Measurements from ENCODE around the gene MDM1.

DNA sequence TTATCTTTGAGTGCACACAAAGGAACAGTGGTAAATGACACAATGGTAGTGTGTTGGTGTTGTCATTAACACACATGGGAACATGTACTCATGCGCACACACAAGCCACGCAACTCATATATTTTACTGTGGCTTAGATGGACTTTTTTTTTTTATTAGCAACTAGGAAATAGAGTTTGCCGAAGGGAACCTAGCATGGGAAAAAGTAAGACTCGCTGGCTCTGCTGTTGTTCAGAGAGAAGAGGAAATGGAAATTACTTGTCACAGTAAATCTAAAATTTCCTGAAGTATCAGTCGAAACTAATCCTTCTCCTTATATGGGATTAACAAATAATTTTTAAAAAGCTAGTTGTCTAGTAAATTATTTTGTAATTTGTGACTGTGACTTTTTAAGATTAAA, 45.1 kb downstream of the MDM1 start:
- TF ChIP-seq, protein P1, sequence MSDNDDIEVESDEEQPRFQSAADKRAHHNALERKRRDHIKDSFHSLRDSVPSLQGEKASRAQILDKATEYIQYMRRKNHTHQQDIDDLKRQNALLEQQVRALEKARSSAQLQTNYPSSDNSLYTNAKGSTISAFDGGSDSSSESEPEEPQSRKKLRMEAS (IDR thresholded peaks at IDR 0.05; ENCODE audit: low read depth, low read length): no peak
- TF ChIP-seq, protein P2, sequence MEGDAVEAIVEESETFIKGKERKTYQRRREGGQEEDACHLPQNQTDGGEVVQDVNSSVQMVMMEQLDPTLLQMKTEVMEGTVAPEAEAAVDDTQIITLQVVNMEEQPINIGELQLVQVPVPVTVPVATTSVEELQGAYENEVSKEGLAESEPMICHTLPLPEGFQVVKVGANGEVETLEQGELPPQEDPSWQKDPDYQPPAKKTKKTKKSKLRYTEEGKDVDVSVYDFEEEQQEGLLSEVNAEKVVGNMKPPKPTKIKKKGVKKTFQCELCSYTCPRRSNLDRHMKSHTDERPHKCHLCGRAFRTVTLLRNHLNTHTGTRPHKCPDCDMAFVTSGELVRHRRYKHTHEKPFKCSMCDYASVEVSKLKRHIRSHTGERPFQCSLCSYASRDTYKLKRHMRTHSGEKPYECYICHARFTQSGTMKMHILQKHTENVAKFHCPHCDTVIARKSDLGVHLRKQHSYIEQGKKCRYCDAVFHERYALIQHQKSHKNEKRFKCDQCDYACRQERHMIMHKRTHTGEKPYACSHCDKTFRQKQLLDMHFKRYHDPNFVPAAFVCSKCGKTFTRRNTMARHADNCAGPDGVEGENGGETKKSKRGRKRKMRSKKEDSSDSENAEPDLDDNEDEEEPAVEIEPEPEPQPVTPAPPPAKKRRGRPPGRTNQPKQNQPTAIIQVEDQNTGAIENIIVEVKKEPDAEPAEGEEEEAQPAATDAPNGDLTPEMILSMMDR (IDR thresholded peaks at IDR 0.05; ENCODE audit: low read depth, low read length): no peak
- no peak for TF ChIP-seq POLR2A (IDR thresholded peaks at IDR 0.05; ENCODE audit: extremely low read depth, insufficient read length)
- no peak for TF ChIP-seq MYC (IDR thresholded peaks at IDR 0.05; ENCODE audit: low read depth, low read length)
